Calu3 (cell line): Measurements from ENCODE around the gene MICAL3. TPM values are rescaled to one million over a fixed set of nuclear protein-coding genes. Genes with fewer than 3 reads are reported as not detected.

ENCODE experiments used
- BruUV-seq: library from RNA; stranded (reverse); fragments of 400-500 nt; replicated peaks from 2 replicates; lab custom pipeline; 2021; lab: Mats Ljungman, UMichigan
- CTCF ChIA-PET: fragments of 300-600 bp; sonication (Branson Sonifier 250); formaldehyde crosslinking; loops from one replicate; lab custom pipeline; 2022; ENCODE audit warnings: antibody characterized with exemption; lab: Charles Lee
- DNase-seq: peaks from one replicate; pipeline ENCODE4 v3.0.0; 2022
- H3K27ac Mint-ChIP-seq: one replicate; pipeline ENCODE4 v1.8.0; 2022; ENCODE audit warnings: mixed read lengths; ENCODE audit not compliant: unreplicated experiment
- H3K27me3 Mint-ChIP-seq: one replicate; pipeline ENCODE4 v1.8.0; 2022; ENCODE audit warnings: mixed read lengths; ENCODE audit not compliant: unreplicated experiment
- H3K36me3 Mint-ChIP-seq: one replicate; pipeline ENCODE4 v1.8.0; 2022; ENCODE audit warnings: mild to moderate bottlenecking, moderate library complexity, mixed read lengths; ENCODE audit not compliant: insufficient read depth, unreplicated experiment
- H3K4me1 Mint-ChIP-seq: one replicate; pipeline ENCODE4 v1.8.0; 2022; ENCODE audit warnings: mild to moderate bottlenecking, low read depth, mixed read lengths; ENCODE audit not compliant: unreplicated experiment
- H3K4me3 Mint-ChIP-seq: one replicate; pipeline ENCODE4 v1.8.0; 2022; ENCODE audit warnings: mild to moderate bottlenecking, low read depth, moderate library complexity, mixed read lengths; ENCODE audit not compliant: unreplicated experiment
- H3K9me3 Mint-ChIP-seq: one replicate; pipeline ENCODE4 v1.8.0; 2022; ENCODE audit warnings: low read depth, mixed read lengths; ENCODE audit not compliant: unreplicated experiment
- CTCF ChIP-seq: fragments of 200-600 bp; IDR thresholded peaks from one replicate; pipeline ENCODE4 v1.8.0; 2022; ENCODE audit warnings: antibody characterized with exemption; ENCODE audit not compliant: unreplicated experiment
- intact Hi-C: fragments of 100-400 bp; cut with micrococcal nuclease; formaldehyde crosslinking; loops from one replicate; pipeline ENCODE4 v1.10.0; 2022; ENCODE audit not compliant: unreplicated experiment
- total RNA-seq: library from RNA; stranded (reverse); gene quantifications from 2 replicates; pipeline ENCODE4 v1.2.3, GENCODE V29; 2022

The MICAL3 gene
- total RNA-seq, 1 experiment from 2014 or later, result 60.6 TPM

GRCh38 chr22:17969701-17970113 lies 54.7 kb downstream of the MICAL3 start:
- Mint-ChIP-seq H3K4me1 (peaks cover 52% of the 10 kb centered on the region), H3K4me3 (no peak overlapping the region), H3K36me3 (no peaks in the 10 kb centered on the region), H3K27ac (no peak overlapping the region), H3K9me3 (no peaks in the 10 kb centered on the region), H3K27me3 (no peaks in the 10 kb centered on the region)
- CTCF ChIA-PET, result no interaction called here
- no TSS peak for BruUV-seq
- TF ChIP-seq CTCF, result no peak
- intact Hi-C loops, result no loop called here
- no peak for DNase-seq

- no peak overlapping the region for H3K4me3 Mint-ChIP-seq
- no TSS peak for BruUV-seq
- H3K27ac Mint-ChIP-seq, result peak overlapping the region; percentile 64
- DNase-seq, result no peak
- CTCF ChIA-PET, result no interaction called here
- H3K27me3 Mint-ChIP-seq, result no peaks in the 10 kb centered on the region
- no peaks in the 10 kb centered on the region for H3K9me3 Mint-ChIP-seq
- no peak for TF ChIP-seq CTCF
- no peaks in the 10 kb centered on the region for H3K36me3 Mint-ChIP-seq
- H3K4me1 Mint-ChIP-seq, result peaks cover 55% of the 10 kb centered on the region
- intact Hi-C loops, result no loop called here
Measured at GRCh38 chr22:17968126-17968525, 56.2 kb downstream of the MICAL3 start.

- CTCF ChIA-PET, result no interaction called here
- no peak for DNase-seq
- Mint-ChIP-seq H3K4me3 (no peak overlapping the region), H3K36me3 (no peaks in the 10 kb centered on the region), H3K4me1 (peaks cover 37% of the 10 kb centered on the region), H3K27ac (no peak overlapping the region), H3K27me3 (no peaks in the 10 kb centered on the region), H3K9me3 (no peaks in the 10 kb centered on the region)
- intact Hi-C loops, result no loop called here
- TF ChIP-seq CTCF, result no peak
- no TSS peak for BruUV-seq
Measured at GRCh38 chr22:17966403-17966717, 58.0 kb downstream of the MICAL3 start.

- no TSS peak for BruUV-seq
- no peak overlapping the region for H3K27ac Mint-ChIP-seq
Measured at GRCh38 chr22:17965538-17966402, 58.6 kb downstream of the MICAL3 start.

More at GRCh38 chr22:17965538-17966402, 58.6 kb downstream of the MICAL3 start:
- Mint-ChIP-seq H3K27me3 (no peaks in the 10 kb centered on the region), H3K9me3 (no peaks in the 10 kb centered on the region), H3K4me3 (no peak overlapping the region), H3K36me3 (no peaks in the 10 kb centered on the region), H3K4me1 (peaks cover 34% of the 10 kb centered on the region)
- intact Hi-C loops, result no loop called here
- CTCF ChIA-PET, result no interaction called here
- no peak for DNase-seq
- TF ChIP-seq CTCF, result no peak
